GM20000 (cell line): ENCODE results near the gene CASR.
"Not testable (repeated sequence)": the region's sequence is repeated elsewhere in the genome, so short reads cannot be mapped to it uniquely, and the experiment has no call there.

Source experiments
- DNase-seq: peaks from one replicate; pipeline ENCODE4 v3.0.0; 2012; ENCODE audit warnings: low spot score
- TF ChIP-seq, protein P1 (sequence below): IDR thresholded peaks from 2 replicates; pipeline ENCODE4 v1.5.1; 2012; ENCODE audit warnings: mild to moderate bottlenecking, control low read depth; ENCODE audit errors: extremely low read depth, missing control alignments

The CASR gene

DNA sequence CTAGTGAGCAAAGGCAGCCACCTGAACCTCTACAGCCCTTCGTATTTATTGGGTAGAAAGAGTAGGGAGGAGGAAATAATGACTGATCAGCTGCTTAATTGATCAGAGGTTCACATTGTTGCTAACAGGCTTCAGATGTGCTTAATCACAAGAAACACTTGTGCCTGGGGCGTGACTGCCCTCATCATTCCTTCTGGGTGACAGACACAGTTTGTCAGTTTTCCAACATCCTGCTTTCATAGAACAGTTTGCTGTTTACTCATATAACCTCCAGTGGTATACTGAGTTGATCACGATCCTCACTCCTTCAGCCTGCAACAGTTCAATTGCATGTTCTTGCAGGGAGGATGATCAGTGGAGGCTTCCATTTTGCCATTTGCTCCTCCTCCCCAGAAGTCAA lies 13.6 kb upstream of the CASR start:
- DNase-seq = no peak
- TF ChIP-seq, protein P1, sequence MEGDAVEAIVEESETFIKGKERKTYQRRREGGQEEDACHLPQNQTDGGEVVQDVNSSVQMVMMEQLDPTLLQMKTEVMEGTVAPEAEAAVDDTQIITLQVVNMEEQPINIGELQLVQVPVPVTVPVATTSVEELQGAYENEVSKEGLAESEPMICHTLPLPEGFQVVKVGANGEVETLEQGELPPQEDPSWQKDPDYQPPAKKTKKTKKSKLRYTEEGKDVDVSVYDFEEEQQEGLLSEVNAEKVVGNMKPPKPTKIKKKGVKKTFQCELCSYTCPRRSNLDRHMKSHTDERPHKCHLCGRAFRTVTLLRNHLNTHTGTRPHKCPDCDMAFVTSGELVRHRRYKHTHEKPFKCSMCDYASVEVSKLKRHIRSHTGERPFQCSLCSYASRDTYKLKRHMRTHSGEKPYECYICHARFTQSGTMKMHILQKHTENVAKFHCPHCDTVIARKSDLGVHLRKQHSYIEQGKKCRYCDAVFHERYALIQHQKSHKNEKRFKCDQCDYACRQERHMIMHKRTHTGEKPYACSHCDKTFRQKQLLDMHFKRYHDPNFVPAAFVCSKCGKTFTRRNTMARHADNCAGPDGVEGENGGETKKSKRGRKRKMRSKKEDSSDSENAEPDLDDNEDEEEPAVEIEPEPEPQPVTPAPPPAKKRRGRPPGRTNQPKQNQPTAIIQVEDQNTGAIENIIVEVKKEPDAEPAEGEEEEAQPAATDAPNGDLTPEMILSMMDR = no peak

DNA sequence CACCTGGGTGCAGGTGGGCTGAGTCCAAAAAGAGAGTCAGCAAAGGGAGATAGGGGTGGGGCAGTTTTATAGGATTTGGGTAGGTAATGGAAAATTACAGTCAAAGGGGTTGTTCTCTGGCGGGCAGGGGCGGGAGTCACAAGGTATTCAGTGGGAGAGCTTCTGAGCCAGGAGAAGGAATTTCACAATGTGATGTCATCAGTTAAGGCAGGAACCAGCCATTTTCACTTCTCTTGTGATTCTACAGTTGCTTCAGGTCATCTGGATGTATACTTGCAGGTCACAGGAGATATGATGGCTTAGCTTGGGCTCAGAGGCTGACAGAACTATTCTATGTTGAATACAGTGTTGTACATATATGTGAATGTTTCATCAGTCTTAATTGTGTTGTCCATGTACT lies 12.1 kb upstream of the CASR start:
- not testable (repeated sequence) for DNase-seq

DNA sequence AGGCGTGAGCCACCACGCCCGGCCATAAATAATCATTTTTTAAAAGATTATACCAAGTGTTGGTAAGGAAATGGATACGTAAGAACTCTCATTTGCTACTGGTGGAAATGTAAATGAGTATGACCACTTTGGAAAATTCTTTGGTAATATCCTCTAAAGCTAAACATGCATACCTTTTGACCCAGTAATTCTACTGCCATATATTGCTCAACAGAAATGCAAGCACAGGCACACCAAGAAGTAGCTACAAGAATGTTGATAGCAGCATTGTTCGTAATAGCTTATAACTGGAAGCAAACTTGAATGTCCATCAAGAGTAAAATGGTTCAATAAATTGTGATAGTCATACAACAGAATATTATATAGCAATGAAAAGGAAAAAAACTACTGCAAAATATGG lies 4.8 kb upstream of the CASR start:
- TF ChIP-seq, protein P1 = no peak
- no peak for DNase-seq

DNA sequence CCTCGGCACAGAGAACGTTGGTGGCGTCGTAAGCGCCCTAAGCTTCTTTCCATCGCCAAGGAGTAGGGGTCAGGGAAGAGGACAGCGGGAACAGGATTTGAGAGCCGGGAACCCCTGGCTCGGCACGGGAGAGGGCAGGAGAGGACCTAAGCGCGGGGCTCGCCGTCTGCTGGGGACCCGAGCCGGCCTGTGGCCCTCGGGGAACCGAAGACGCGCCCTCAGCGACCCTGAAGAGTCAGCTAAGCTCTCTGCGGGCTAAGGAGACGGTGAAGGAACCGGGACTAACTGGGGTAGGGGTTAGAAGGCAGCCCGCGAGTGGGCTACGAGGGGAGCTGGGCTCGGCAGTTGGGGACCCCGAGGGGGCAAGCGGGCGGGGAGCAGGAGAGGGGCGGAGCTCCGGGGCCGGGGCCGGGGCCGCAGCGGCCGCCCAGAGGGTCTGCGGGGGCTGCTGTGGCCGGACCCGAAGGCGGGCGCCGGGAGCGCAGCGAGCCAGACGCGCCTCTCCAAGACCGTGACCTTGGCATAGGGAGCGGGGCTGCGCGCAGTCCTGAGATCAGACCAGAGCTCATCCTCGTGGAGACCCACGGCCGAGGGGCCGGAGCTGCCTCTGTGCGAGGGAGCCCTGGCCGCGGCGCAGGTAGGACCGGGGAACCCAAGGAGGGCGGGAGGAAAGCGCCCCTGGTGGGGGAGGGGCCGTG lies 574 bp downstream of the CASR start:
- no peak for DNase-seq
- TF ChIP-seq, protein P1 = no peak

DNA sequence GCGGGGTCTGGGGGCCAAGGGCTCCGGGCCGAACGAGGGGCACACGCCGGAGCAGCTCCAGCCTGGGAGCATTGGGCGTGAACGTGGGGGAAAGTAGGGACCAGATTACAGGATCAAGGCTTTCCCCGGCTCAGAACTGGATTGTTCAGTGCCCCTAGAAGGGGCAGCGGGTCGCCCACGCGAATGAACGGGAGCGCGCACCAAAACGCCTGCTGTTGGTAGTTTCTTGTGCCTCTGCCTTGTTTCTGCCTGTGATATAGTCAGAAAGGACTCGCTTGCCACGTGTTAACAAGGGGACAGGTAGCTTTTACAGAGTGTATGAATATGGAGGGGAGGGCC lies 1.1 kb downstream of the CASR start:
- TF ChIP-seq, protein P1 = no peak
- no peak for DNase-seq

DNA sequence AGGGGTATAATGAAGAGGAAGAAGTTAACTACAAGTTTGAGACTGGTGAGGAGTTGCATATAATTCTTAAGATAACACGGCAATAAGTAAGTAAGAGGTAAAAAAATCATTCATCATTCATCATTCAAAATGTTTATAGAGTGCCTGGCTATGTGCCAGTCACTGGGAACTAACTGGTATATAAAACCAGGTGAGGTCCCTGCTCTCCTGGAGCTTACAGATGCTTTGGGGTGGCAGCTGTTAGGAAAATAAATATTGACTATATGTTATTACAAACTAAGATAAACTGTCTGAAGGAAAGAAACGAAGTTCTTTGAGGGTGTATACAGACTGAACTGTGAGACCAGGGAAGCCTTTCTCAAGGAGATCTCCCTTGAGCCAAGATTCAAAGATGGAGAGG lies 2.9 kb downstream of the CASR start:
- TF ChIP-seq, protein P1 = no peak
- DNase-seq = no peak

DNA sequence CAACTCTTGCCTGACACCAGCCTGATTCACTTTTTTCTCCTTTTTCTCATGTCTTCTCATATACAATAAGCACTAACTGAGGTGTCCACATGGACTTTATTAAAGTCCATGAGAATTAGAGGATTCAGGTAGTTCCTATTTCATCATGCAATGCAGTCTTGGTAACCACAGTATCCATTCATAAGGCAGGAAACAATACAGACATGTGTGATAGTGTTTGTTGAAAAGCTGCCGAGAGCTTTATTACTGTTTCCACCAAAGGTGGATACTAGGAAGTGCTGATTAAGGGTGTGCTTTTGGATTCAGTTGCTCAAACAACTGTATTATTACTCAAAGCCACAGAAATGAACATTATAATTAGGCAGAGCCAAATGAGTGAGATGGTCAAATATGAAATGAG lies 5.3 kb downstream of the CASR start:
- TF ChIP-seq, protein P1 = no peak

DNA sequence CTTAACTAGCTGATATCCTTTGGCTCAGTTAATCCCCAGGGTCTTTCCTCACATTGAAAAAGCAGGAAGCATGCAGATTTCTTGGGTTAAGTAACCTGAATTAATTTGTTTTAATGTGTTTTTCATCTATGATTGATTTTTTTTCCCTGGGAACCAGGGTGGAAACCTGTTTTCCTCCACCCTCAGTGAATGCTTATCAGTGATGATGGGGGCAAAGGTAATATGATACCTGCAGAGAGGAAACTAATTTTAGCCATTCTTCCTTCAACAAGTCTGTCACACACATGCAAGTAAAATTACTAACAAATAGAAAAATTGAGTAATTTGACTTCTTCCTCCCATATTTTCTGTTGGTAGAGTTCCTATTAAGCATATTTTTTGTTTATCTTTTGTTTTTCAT lies 5.9 kb downstream of the CASR start:
- no peak for DNase-seq

More for the DNA sequence above, 5.3 kb downstream of the CASR start:
- DNase-seq = no peak

More for the DNA sequence above, 5.9 kb downstream of the CASR start:
- TF ChIP-seq, protein P1 = no peak
